GM12874 (cell line): ENCODE measurements around the gene IL25.

Experiments used
- CTCF ChIP-seq: IDR thresholded peaks from 2 replicates; pipeline ENCODE4 v1.5.1; 2011; ENCODE audit warnings: low read depth, mild to moderate bottlenecking, control low read depth, low read length, moderate library complexity; ENCODE audit not compliant: insufficient read depth

The IL25 gene

GRCh38 chr14:23392613-23393012 is 20.0 kb downstream of the IL25 start:
- no peak for TF ChIP-seq CTCF

DNA sequence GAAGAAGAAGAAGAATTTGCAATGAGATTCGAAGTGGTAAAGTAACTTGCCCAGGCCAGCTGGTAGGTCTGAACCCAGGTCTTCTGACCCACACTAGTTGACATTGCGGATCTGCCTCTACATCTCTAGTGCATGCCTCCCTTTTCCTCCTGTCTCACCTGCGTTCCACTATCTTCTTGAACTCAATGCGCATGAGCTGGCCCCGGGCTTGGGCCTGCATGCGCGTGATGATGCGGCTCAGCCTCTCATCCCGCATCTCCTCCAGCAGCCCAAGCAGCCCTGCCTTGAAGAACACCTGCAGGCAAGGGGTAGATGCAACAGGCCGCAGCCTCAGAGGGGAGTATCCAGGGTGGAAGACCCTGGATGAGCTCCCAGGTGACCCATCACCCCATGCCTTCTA is 23.5 kb downstream of the IL25 start:
- TF ChIP-seq CTCF, result no peak

- TF ChIP-seq CTCF, result no peak
Observed at GRCh38 chr14:23396781-23397407, 24.3 kb downstream of the IL25 start.

GRCh38 chr14:23398348-23398747 is 25.7 kb downstream of the IL25 start:
- no peak for TF ChIP-seq CTCF

DNA sequence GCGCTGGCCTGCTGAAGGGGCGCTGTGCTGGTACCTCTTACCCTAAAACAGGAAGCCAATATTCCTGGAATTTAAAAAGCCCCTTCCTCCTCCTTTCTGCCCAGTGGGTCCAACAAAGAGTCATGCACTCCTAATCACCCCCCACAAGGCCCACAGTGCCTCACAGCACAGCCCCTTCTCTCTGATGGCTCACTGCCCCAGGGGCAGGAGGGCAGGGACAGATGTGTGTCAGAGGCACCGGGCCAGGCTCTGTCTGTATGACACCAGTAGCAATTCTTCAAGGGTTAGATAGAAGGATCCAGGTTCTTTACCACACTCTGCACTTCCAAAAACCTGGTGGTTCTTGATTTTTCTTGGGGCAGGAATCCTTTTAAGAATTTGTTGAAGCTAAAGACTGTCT is 26.5 kb downstream of the IL25 start:
- TF ChIP-seq CTCF, result no peak

DNA sequence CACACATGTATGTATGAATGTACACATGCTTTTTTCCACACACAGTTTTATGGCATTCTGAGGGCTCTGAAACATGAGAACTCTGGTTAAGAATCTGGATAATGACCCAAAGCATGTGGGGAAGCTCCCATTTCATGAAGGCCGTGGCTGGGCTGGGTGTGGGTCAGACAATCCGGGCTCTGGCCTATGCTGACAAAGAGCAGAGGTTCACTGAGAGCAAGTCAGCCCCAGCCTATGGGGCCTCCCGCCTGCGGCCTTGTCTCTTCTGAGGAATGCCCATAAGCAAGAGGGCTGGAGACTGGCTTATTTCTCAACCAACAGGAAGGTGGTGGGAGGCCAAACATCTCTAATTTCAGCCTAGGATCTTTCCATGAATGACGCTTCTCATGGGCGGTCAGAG is 27.0 kb downstream of the IL25 start:
- no peak for TF ChIP-seq CTCF

DNA sequence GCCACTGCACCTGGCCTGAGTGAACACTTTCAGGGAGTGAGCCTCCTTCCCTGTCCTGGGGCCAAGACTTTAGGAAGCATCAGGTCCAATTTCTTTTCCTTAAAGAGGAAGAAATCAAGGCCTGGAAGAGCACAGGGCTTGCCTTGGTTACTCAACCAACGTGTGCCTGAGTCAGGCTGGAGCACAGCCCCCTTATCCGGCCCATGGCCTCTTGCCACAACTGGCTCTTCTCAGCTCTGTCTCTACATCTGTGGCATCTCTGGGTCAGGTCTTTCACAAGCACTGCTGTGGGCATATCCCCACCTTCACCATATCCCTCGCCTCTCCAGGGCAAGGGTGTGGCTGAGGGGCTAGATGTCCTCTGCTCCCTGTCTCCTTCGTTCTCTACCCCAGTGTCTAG is 28.7 kb downstream of the IL25 start:
- TF ChIP-seq CTCF, result no peak
